GM21717 (cell line): ENCODE results near the gene RBMS3.

Experiments used
- ATAC-seq: cut with Tn5 transposase; IDR thresholded peaks from one replicate; pipeline ENCODE4 v1.9.1; 2021; ENCODE audit warnings: mild to moderate bottlenecking, moderate library complexity; ENCODE audit not compliant: unreplicated experiment

RBMS3 gene

GRCh38 chr3:29275309-29275708 lies 5.6 kb upstream of the RBMS3 start:
- no peak for ATAC-seq

- no peak for ATAC-seq
Observed at GRCh38 chr3:29277249-29277648, 3.6 kb upstream of the RBMS3 start.

- ATAC-seq: no peak
Observed at GRCh38 chr3:29279286-29279685, 1.6 kb upstream of the RBMS3 start.

GRCh38 chr3:29279806-29280205 lies 1.1 kb upstream of the RBMS3 start:
- no peak for ATAC-seq

GRCh38 chr3:29281094-29281343 lies 148 bp downstream of the RBMS3 start:
- ATAC-seq: no peak

- peak; percentile 60 for ATAC-seq
Observed at GRCh38 chr3:29281344-29282241, 722 bp downstream of the RBMS3 start.

- ATAC-seq: no peak
Observed at GRCh38 chr3:29282427-29283230, 1.8 kb downstream of the RBMS3 start.

GRCh38 chr3:29283231-29284119 lies 2.6 kb downstream of the RBMS3 start:
- ATAC-seq: no peak

GRCh38 chr3:29284497-29284896 lies 3.6 kb downstream of the RBMS3 start:
- ATAC-seq: no peak

GRCh38 chr3:29285471-29286071 lies 4.7 kb downstream of the RBMS3 start:
- ATAC-seq: no peak

GRCh38 chr3:29286478-29287240 lies 5.8 kb downstream of the RBMS3 start:
- ATAC-seq: no peak

- no peak for ATAC-seq
Observed at GRCh38 chr3:29290596-29290995, 9.7 kb downstream of the RBMS3 start.

GRCh38 chr3:29291260-29291981 lies 10.6 kb downstream of the RBMS3 start:
- no peak for ATAC-seq

- ATAC-seq: no peak
Observed at GRCh38 chr3:29291982-29292363, 11.1 kb downstream of the RBMS3 start.

GRCh38 chr3:29293421-29293820 lies 12.6 kb downstream of the RBMS3 start:
- no peak for ATAC-seq

- no peak for ATAC-seq
Observed at GRCh38 chr3:29297998-29298397, 17.1 kb downstream of the RBMS3 start.

- no peak for ATAC-seq
Observed at GRCh38 chr3:29301332-29302019, 20.6 kb downstream of the RBMS3 start.

- no peak for ATAC-seq
Observed at GRCh38 chr3:29302619-29303018, 21.7 kb downstream of the RBMS3 start.

- ATAC-seq: no peak
Observed at GRCh38 chr3:29307295-29307694, 26.4 kb downstream of the RBMS3 start.
